Suppressor macrophage treated with lipopolysaccharide for 1 hour (primary cell): ENCODE measurements around the gene KRTAP8-1.

Experiments used
- DNase-seq, 3 donors: peaks; one replicate each; pipeline ENCODE4 v3.0.0-alpha.2; 2020 to 2022

The KRTAP8-1 gene, protein sequence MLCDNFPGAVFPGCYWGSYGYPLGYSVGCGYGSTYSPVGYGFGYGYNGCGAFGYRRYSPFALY

DNA sequence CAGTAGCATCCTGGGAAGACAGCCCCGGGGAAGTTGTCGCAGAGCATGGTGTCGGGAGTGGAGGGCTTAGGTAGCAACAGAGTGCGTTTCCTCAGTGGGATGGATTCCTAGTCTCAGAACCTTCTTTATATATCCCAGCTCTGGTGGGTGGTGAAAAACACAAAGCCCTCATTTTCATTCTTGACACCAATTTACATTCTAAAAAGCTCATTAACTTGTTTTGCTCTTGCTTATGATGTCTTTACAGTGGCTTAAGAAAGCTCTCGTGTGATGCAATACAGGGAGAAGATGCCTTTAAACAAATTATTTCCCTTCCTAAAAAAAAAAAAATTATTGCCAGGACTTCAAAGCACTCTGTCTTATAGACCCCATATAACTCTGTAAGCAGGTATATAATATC lies at the start of gene KRTAP8-1:
TSS of gene KRTAP8-1 (minus strand) at position 101 of the 400 bp plus-strand sequence. CDS start at position 47, 54 bp downstream.
- no peak for DNase-seq

DNA sequence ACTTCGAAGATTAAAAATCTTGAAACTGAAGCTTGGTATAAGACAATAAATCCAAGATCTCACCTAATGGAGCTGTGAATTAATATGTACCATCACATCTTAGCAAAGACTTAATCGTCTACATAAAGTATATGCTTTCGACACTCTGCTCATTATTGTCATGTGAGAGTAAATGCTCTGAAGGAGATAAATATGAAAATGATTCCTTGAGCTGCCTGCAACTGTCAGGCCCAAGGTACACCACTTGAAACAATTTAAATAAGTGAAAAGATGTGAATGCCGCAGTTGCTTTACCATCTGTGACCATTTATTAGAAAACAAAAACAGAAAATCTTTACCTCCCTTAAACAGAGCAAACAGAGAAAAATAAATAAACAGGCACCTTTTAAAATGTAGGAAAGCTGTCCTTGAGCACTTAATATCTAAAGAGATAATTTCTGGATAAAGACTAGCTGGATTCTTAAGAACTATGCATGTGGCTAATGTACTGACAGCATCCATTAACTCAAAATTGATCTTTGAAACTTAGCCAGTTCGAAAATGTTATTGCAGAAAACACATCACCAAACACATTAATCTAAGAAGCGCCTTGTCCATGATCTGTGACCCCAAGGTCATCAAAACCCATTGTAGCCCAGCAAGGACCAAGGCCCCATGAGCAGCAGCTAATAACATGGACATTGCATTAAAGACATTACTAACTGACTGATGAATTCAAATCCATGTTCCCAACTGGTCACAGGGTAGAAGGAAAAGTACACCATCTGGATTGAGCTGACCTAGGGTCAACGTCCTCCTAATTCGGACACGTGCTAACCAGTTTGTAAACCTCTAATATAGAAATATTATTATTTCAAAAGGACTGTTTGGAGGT lies 34.8 kb upstream of the KRTAP8-1 start:
- DNase-seq, result no peak

DNA sequence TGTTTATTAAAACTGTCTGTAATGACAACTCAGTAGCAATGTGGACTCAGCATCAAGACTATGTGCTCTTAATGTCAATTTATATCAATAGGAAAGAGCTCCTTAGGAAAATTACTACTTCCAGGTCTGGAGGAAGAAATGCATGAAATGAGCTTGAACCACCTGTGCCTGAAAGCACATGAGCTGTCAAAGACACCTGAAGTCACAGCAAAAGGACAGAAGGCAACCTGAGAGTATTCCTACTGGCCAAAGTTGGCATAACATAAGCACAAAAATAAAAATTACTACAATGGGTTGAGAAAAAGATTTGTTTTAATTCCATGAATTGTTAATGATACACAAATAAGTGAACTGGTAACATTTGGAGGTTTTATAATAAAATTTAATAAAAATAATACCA lies 29.9 kb upstream of the KRTAP8-1 start:
- no peak for DNase-seq

DNA sequence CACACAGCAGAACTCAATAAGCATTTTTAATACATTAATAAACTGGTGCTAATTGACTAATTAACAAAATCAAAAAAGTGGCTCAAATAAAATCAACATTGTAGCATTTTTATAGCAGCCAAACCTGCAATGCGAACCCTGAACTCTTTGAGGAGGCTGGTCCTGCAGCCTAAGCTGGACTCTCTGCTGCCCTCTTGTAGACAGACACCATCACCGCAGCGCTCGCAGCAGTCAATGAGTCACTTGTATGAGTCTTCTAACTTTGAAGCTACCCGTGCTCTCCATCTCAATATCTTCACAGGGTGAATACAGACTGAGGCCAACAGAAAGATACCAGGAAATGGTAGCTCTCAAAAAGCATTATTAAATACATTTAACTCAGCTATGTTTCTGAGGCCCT lies 26.2 kb upstream of the KRTAP8-1 start:
- peak; percentile 15 to 20 (median 19) for DNase-seq

DNA sequence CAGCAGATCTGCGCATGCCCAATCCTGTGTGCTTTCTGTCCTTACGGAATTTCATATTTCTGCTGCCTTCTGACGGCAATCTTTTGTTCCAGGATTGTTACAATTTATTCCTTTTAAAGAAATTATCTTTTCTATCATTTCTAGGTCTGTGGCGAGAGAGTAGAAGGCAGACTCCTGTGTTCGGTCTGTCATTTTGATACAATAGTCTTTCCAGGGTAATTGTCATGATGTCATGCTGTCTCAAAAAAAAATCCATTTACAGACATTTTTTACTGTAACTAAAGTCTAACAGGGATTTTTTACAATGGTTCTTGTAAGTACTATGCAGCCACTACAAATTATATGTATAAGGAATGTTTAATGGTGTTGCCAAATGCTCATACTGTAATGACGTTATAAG lies 25.5 kb upstream of the KRTAP8-1 start:
- DNase-seq, result no peak

DNA sequence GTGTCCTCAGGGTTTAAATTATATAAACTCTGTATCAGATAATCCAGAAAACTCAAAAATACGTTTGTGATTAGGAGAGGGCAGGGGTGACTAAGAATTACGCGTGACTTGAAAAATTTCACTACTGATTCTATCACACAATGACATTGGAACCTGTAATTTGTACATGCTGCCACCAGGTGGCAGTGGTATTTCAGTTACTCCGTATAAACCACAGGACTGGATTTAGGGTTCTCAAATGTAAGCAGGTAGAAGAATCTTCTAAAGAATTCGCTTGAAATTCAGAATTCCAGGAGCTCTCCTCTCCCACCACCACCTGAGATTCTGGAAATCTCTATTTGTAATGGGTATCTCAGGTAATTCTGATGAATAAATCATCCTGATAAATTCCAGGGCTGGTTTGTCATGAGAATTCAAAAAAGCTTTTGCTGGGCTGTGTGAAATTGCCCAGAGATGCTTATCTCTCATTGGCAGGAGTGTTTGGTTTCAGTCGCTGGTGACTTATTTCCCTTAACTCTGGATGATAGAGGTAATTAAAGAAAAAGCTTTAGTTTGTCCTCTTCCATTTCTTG lies 18.2 kb upstream of the KRTAP8-1 start:
- peak; percentile 56 to 69 (median 61) for DNase-seq

DNA sequence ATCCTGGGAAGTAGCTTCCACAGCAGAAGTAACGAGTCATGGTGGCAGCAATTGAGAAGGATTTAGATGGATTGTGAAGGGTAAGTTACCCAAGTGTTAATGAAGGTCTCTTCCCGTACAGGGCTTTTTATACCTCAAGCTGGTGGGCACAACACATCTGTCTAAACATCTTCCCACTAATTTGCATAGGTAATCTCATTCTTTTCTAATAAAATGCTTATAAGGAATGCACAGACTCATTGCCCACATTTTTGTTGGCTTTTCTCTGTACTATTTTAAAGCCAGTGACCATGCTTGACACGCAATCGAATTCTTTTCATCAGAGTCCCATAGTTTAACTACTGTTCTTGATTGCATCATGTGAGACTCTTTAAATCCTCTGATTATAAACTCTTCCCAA lies 16.6 kb upstream of the KRTAP8-1 start, which contains the start of gene KRTAP7-1:
TSS of gene KRTAP7-1 (minus strand) at position 101 of the 400 bp plus-strand sequence. CDS start at position 40, 61 bp downstream.
- DNase-seq, result no peak

DNA sequence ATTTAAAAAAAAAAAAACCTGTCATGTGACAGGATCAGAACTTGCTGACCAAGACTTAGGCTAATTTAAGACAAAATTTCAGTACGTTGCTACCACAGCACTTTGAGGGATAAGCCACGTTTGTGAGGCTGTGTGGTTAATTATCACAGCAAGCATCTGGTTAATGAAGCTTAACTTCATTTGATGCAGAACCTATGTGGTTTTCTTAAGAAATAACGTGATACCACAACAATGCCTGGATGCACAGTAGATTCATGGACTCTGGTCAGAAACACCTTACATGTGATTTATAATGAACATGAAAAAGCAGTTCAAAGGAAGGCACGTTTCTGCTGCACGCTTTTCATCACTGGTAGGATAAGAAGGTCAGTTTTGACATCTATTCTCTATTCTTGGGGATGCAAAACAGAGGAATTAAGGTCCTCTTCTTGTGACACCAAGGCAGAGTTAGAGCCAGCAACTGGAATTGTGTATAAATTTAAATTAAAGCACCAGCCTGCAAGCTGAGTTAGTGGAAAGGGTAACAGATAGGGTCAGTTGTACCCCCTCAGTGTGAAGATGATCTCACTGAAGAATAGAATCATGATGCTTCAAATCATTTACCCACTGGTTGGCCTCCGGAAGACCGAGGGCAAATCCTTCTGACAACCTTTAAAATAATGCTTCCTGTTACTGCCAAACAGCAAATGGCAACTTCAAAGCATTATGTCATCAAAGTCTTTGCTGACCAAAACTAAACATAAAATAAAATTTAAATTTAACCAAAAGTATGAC lies 6.0 kb upstream of the KRTAP8-1 start:
- no peak for DNase-seq

DNA sequence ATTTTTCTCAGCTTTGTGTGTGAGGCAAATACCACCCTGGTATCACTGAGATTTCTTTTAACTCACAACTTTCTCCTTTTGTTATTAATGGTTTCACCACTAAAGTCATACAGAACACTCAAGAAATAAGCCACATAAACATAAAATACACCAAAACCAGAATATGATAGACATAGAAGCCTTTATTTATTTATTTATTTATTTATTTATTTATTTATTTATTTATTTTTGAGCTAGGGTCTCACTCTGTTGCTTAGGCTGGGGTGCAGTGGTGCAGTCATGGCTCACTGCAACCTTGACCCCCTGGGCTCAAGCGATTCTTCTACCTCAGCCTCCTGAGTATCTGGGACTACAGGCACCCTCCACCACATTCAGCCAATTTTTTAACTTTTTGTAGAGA lies 12.5 kb downstream of the KRTAP8-1 start:
- no peak for DNase-seq

DNA sequence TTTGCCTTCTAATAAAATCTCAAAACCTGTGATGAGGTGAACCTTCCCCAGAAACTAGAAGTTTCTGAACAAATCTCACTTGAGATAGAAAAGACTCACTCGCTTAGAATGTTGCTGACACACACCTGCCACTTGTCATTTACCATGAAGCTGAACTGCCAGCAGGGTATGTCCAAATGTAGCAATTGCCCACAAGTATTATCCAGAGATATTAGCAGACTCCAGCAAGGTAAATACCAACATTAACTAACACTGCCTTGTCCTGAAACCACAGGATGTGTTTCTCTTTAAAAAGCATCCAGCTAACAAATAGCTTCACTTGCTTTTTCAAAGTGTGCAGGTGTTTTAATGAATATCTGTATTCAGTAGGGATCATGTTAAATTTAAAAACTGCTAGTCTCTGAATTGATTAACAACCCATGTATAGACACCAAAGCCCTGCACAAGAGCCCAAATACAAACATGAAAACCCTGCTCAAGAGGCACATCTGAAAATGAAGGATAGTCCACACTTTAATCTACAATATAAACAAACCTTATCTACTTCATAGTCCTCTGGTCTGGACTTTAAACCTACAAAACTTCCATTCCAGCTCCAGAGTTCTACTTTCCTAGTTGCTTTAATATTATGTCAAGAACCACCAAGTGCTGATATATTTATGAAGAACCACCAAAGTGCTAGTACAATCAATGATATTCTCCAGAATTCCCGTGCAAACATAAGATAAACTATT lies 19.3 kb downstream of the KRTAP8-1 start:
- DNase-seq, result no peak

DNA sequence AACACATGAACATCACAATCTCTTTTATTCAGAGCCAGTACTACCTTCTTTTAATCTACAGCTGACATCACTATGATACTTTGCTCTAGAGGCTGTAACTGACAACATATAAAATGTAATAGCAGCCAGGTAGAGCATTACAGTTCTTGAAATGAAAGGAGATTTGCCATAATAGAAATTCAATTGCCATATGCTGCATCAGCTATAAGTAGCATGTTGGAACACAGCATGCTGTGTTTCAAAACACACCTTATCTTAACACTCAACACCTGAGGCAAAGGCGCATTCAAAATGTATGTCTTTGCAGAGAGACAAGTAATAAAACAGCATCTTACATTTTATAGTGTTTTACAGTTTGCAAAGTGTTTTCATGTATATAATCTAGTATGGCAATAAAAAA lies 33.8 kb downstream of the KRTAP8-1 start:
- DNase-seq, result no peak

DNA sequence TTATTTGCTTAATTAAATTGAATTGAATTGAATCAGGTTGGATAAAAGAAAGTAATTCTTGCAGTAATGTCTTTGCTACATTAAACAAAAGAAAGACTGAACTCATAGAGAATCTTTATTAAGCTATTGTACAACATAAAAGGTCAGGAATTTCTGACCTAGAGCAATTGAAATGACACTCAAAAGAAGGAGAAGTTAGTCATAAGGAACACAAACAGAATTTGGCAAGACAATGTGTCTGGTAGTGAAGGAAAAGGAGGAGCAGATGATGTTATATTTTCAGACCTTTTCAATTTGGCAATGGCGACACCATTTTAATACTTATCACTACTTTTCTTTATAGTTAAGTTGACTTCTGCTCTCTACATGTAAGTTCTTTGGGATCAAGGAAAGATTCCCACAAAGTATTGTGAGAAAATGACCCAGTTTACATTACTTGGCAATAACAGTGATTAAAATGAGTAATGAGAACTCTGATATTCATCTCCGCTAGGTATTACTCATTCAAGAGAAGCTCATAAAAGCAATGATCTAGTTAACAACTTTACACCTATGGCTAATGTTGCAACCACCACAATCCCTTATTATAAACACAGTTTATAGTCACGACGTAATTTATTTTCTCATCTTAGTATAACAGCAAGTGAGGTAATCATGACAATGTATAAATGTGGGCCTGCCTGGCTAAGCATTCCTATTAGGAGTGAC lies 43.2 kb downstream of the KRTAP8-1 start:
- no peak for DNase-seq
